HepG2 (cell line): ENCODE data around the gene SMIM9.

Experiments used
- CAMTA2 ChIP-seq: sonication (generic); formaldehyde crosslinking; IDR thresholded peaks from 2 replicates; pipeline ENCODE4 v1.4.0; 2020; ENCODE audit warnings: mild to moderate bottlenecking, missing genetic modification reagents, borderline replicate concordance
- ERF ChIP-seq: IDR thresholded peaks from 2 replicates; pipeline ENCODE4 v1.6.1; 2018; ENCODE audit warnings: missing biosample characterization, missing genetic modification reagents

DNA sequence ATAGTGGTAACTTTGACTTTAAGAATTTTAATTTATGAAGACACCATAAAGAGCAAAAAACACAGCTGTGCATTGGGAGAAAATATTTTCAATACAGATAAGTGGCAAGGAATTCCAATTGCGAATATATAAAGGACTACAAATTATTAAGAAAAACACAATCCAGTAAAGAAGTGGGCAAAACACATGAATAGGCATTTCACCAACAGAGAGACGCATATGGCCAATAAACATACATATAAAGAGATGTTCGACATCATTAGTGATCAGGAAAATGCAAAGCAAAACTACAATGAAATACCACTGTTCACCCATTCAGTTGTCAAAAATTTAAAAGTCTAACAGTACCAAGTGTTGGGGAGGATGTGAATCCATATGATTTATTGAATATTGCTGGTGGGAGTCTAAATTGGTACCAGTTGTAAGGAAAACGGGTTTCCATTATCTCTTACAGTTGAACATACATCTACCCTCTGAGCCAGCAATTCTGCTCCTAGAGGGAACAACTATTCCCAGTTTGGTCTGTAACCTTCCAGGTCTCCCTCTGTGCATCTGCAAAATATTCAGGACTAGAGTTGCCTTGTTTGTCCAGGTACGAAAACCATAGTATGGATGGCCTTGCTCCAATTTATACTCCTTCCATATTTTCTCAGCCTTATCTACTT is 27.5 kb downstream of the SMIM9 start:
- TF ChIP-seq CAMTA2 (CRISPR knock-in tag) (no peak), ERF (no peak)
